Subcutaneous abdominal adipose tissue (tissue), 5 donors: ENCODE results near the gene HEATR3.
"Not testable (repeated sequence)": the region's sequence is repeated elsewhere in the genome, so short reads cannot be mapped to it uniquely, and the experiment has no call there.

Source experiments
- H3K27ac ChIP-seq: one replicate; pipeline ENCODE4 v1.7.0; 2013; ENCODE audit warnings: low read depth, mild to moderate bottlenecking, inconsistent platforms, low read length, moderate library complexity
- H3K27me3 ChIP-seq, 5 donors: one replicate each; pipeline ENCODE4 v1.7.0; 2013; ENCODE audit warnings: low read length in 5 of 5, inconsistent platforms in 1 of 5; ENCODE audit not compliant: control insufficient read depth in 5 of 5, insufficient read depth in 4 of 5
- H3K36me3 ChIP-seq, 5 donors: one replicate each; pipeline ENCODE4 v1.7.0; 2013; ENCODE audit warnings: low read length in 5 of 5; ENCODE audit not compliant: control insufficient read depth in 5 of 5, insufficient read depth in 5 of 5
- H3K4me1 ChIP-seq, 5 donors: one replicate each; pipeline ENCODE4 v1.7.0; 2013; ENCODE audit warnings: low read length in 5 of 5, mild to moderate bottlenecking in 3 of 5, moderate library complexity in 1 of 5; ENCODE audit not compliant: control insufficient read depth in 5 of 5, insufficient read depth in 5 of 5
- H3K4me3 ChIP-seq, 5 donors: one replicate each; pipeline ENCODE4 v1.7.0; 2013; ENCODE audit warnings: low read length in 5 of 5, low read depth in 1 of 5
- H3K9ac ChIP-seq, 5 donors: one replicate each; pipeline ENCODE4 v1.7.0; 2013; ENCODE audit warnings: low read length in 5 of 5, mild to moderate bottlenecking in 4 of 5, moderate library complexity in 3 of 5
- H3K9me3 ChIP-seq, 5 donors: one replicate each; pipeline ENCODE4 v1.7.0; 2013; ENCODE audit warnings: low read length in 5 of 5; ENCODE audit not compliant: control insufficient read depth in 5 of 5
- donor health status: healthy.
- donor health status: healthy.
- donor health status: healthy.
- donor health status: healthy.
- donor health status: healthy.

Gene HEATR3

DNA sequence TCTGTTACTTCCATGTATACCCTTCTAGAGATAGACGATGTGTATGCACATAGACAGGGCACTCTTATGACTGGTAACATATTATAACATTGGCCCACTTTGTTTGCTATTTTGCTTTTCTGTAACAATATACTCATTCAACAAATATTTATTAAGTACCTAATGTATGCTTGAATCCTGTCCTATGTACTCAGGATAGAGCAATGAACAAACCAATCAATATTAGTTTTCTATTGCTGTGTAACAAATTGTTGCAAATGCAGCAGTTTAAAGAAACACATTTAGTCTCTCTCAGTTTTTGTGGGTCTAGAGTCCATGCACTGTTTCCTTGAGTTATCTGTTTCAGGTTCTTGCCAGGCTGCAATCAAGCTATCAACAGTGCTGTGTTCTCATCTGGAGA is 57.6 kb downstream of the HEATR3 start:
- Histone ChIP-seq H3K4me3 (no peak overlapping the region), H3K9me3 (peaks cover 0 to 2% (median 0%) of the 10 kb centered on the region in 5 donors), H3K9ac (no peak overlapping the region), H3K36me3 (no peaks in the 10 kb centered on the region), H3K27me3 (no peaks in the 10 kb centered on the region), H3K27ac (no peak overlapping the region), H3K4me1 (no peaks in the 10 kb centered on the region)

GRCh38 chr16:50124769-50125168 is 59.0 kb downstream of the HEATR3 start:
- Histone ChIP-seq H3K9ac (no peak overlapping the region), H3K4me1 (no peaks in the 10 kb centered on the region), H3K4me3 (no peak overlapping the region), H3K27me3 (no peaks in the 10 kb centered on the region), H3K9me3 (peaks cover 0 to 2% (median 0%) of the 10 kb centered on the region in 5 donors), H3K27ac (no peak overlapping the region), H3K36me3 (no peaks in the 10 kb centered on the region)

- H3K4me1 ChIP-seq = no peaks in the 10 kb centered on the region
- H3K27me3 ChIP-seq = no peaks in the 10 kb centered on the region
- H3K9me3 ChIP-seq = peaks cover 0 to 2% (median 0%) of the 10 kb centered on the region in 5 donors
- no peak overlapping the region for H3K9ac ChIP-seq
- no peak overlapping the region for H3K4me3 ChIP-seq
- H3K27ac ChIP-seq = no peak overlapping the region
- H3K36me3 ChIP-seq = no peaks in the 10 kb centered on the region
These were observed 60.4 kb downstream of the HEATR3 start for GRCh38 chr16:50126183-50126582.

DNA sequence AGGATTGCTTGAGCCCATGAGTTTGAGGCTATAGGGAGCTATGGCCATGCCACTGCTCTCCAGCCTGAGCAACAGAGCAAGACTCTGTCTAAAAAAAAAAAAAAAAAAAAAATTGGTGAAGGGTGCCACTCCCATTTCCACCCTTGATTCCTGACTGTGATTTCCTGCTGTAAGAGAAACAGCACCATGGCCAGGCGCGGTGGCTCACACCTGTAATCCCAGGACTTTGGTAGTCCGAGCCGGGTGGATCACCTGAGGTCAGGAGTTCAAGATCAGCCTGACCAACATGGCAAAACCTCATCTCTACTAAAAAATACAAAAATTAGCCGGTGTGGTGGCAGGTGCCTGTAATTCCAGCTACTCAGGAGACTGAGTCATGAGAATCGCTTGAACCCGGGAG is 66.8 kb downstream of the HEATR3 start:
- H3K4me1 ChIP-seq, H3K27ac ChIP-seq, H3K4me3 ChIP-seq, H3K9ac ChIP-seq, H3K36me3 ChIP-seq, H3K27me3 ChIP-seq, H3K9me3 ChIP-seq: not testable (repeated sequence)

GRCh38 chr16:50133214-50133613 is 67.4 kb downstream of the HEATR3 start:
- Histone ChIP-seq H3K9me3 (no peaks in the 10 kb centered on the region), H3K4me1 (no peaks in the 10 kb centered on the region), H3K27me3 (no peaks in the 10 kb centered on the region), H3K9ac (no peak overlapping the region), H3K4me3 (no peak overlapping the region), H3K36me3 (no peaks in the 10 kb centered on the region), H3K27ac (no peak overlapping the region)

- Histone ChIP-seq H3K27ac (no peak overlapping the region), H3K9me3 (no peaks in the 10 kb centered on the region), H3K27me3 (no peaks in the 10 kb centered on the region), H3K4me1 (no peaks in the 10 kb centered on the region), H3K4me3 (no peak overlapping the region), H3K36me3 (no peaks in the 10 kb centered on the region), H3K9ac (no peak overlapping the region)
These were observed 70.6 kb downstream of the HEATR3 start for GRCh38 chr16:50136399-50136798.

DNA sequence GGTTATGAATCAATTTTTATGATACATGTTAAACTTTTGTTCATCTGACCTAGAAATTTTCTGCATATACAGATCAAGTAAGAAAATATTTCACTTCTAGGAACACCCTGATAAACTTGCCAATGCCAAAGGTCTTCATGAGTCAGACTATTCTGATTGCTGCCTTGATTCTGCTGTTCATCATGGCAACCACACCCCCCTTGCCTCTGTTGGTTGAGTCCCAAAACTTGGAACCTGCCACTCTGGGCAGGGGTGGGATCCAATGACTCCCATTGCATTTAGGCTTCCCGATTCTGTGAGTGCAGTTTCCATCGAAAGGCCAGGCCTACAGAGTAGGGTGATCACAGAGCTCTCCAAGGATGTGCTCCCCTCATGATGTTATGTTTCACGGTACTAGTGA is 71.5 kb downstream of the HEATR3 start:
- H3K9ac ChIP-seq = no peak overlapping the region
- no peak overlapping the region for H3K4me3 ChIP-seq
- no peaks in the 10 kb centered on the region for H3K27me3 ChIP-seq
- H3K9me3 ChIP-seq = no peaks in the 10 kb centered on the region
- no peaks in the 10 kb centered on the region for H3K4me1 ChIP-seq
- no peak overlapping the region for H3K27ac ChIP-seq
- H3K36me3 ChIP-seq = no peaks in the 10 kb centered on the region

DNA sequence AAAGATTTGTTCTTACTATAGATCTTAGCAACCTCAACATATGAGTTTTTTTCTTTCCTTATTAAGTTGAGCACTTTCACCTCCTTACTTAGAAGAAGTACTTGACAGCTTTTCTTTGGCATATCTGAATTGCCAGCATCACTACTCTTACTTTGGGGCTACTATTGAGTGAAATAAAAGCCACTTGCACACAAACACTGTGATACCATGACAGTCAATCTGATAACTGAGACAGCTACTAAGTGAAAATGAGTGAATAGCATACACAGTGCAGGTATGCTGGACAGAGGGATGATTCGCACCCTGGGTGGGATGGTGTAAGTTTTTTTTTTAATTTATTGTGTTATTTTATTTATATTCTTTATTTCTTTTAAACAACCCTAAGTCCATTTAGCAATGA is 73.8 kb downstream of the HEATR3 start:
- Histone ChIP-seq H3K9ac (no peak overlapping the region), H3K27ac (no peak overlapping the region), H3K4me3 (no peak overlapping the region)

DNA sequence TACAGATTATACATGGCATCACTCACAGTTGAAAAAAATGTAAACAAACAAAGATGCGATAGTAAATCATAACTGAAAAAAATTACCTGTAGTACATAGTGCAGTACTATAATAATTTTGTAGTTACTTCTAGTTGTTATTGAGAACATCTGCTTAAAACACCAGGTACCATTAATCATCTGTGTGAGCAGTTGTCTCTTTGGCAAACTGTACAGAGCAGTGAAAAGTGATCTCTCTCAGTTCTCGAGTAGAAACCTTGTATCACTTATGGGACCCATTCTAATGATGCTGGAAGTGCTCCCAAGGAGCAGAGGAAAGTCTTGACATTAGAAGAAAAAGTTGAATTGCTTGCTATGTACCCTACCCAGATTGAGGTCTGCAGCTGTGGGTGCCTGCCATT is 78.4 kb downstream of the HEATR3 start:
- H3K27me3 ChIP-seq = no peaks in the 10 kb centered on the region
- H3K36me3 ChIP-seq = no peaks in the 10 kb centered on the region
- no peak overlapping the region for H3K4me3 ChIP-seq
- no peaks in the 10 kb centered on the region for H3K9me3 ChIP-seq
- H3K9ac ChIP-seq = no peak overlapping the region
- H3K4me1 ChIP-seq = no peaks in the 10 kb centered on the region
- H3K27ac ChIP-seq = no peak overlapping the region

More for the DNA sequence above, 73.8 kb downstream of the HEATR3 start:
- H3K9me3 ChIP-seq = no peaks in the 10 kb centered on the region
- H3K4me1 ChIP-seq = no peaks in the 10 kb centered on the region
- no peaks in the 10 kb centered on the region for H3K27me3 ChIP-seq
- no peaks in the 10 kb centered on the region for H3K36me3 ChIP-seq

DNA sequence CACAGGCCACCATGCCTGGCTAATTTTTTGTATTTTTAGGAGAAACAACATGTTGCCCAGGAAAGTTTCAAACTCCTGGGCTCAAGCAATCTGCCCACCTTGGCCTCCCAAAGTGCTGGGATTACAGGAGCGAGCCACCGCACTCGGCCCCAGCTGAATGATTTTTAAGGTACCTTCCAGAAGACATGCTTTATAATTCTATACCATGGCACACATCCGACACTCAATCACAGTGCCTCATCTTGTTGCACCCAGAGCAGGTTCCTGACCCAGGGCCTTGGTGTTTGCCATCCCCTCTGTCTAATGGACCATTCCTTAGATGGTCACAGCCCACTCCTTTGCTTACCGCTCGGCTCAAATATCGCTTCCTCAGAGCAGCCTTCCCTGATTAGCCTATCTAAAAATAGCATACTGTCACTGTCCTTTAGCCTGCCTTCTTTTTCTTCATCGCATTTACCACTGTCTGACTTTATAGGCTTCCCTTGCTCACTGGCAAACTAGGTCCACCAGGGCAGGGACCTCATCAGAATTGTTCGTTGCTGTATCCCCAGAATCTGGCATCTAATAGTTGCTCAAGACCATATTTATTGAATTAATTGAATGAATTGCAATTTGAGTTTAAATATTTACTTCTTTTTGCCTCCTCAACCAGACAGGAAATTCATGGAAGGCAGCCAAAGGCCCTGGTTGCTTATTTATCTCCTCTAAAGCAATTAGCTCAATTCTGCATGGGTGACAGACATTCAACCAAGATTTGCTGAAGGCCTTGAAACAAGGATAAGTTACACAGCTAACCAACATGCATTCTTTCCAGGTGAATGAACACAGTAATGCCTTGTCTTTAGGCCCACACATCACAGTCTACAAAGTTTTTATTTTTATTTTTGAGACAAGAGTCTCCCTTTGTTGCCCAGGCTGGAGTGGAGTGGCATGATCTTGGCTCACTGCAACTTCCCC is 81.0 kb downstream of the HEATR3 start:
- no peak overlapping the region for H3K9ac ChIP-seq
- H3K4me1 ChIP-seq = peaks cover 0 to under 1% (median 0%) of the 10 kb centered on the region in 5 donors
- H3K9me3 ChIP-seq = no peaks in the 10 kb centered on the region
- no peaks in the 10 kb centered on the region for H3K27me3 ChIP-seq
- H3K36me3 ChIP-seq = no peaks in the 10 kb centered on the region
- no peak overlapping the region for H3K27ac ChIP-seq
- no peak overlapping the region for H3K4me3 ChIP-seq
